ENCODE data around the gene CREBZF.
"Not testable (repeated sequence)": the region's sequence is repeated elsewhere in the genome, so short reads cannot be mapped to it uniquely, and the experiment has no call there.

CREBZF gene

DNA sequence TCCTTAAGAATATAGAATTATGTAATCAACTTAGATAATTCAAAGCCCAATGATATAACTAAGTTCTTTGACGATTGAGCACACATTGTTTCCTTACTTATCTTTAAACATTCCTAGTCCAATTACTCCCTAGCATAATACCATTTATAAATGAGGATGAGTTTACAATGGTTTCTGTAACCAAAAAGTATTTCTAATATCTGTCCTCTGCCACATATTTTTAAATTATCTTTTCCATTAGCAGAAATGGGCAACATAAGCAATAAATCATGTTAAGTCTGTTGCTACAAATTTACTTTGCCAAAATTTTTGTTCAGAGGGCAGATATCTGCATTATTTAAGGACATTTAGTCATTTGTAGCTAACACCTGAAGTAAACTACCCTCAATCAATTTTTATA, 6.7 kb downstream of the CREBZF start:
- no peak overlapping the region for H3K4me3 ChIP-seq (ENCODE audit: low read depth, low read length)
- no peak for DNase-seq (ENCODE audit: low read depth)
- TF ChIP-seq, protein P1, sequence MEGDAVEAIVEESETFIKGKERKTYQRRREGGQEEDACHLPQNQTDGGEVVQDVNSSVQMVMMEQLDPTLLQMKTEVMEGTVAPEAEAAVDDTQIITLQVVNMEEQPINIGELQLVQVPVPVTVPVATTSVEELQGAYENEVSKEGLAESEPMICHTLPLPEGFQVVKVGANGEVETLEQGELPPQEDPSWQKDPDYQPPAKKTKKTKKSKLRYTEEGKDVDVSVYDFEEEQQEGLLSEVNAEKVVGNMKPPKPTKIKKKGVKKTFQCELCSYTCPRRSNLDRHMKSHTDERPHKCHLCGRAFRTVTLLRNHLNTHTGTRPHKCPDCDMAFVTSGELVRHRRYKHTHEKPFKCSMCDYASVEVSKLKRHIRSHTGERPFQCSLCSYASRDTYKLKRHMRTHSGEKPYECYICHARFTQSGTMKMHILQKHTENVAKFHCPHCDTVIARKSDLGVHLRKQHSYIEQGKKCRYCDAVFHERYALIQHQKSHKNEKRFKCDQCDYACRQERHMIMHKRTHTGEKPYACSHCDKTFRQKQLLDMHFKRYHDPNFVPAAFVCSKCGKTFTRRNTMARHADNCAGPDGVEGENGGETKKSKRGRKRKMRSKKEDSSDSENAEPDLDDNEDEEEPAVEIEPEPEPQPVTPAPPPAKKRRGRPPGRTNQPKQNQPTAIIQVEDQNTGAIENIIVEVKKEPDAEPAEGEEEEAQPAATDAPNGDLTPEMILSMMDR (IDR thresholded peaks at IDR 0.05; ENCODE audit: control insufficient read depth, extremely low read depth, insufficient read depth): no peak

DNA sequence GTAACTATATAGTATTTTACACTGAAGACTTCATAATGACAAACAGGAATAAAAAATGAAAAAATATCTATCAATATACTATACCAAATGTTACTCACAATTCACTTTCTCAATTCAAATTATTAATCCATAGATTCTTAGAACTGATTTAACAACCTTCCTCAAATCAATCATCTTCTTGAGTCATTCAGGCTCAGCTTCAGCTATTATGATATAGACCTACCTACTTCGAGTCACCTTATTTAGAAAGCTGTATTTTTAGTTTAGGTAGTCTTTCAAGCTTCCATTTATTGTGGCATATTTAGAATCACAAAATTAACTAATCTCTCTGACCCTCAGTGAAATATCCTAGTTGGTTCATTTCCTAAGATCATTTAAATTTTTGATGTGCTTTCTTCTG, 8.2 kb downstream of the CREBZF start:
- TF ChIP-seq, protein P1 (IDR thresholded peaks at IDR 0.05; ENCODE audit: control insufficient read depth, extremely low read depth, insufficient read depth): no peak
- no peak for DNase-seq (ENCODE audit: low read depth)
- no peak overlapping the region for H3K4me3 ChIP-seq (ENCODE audit: low read depth, low read length)

DNA sequence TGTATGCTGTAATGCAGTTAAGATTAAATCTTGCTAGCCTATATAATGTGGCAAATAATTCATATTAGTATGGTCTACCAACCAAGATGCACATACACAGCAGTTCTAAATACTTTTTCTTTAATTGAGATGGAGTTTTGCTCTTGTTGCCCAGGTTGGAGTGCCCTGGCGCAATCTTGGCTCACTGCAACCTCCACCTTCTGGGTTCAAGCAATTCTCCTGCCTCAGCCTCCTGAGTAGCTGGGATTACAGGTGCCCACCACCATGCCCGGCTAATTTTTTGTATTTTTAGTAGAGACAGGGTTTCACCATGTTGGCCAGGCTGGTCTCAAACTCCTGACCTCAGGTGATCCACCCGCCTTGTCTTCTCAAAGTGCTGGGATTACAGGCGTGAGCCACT, 10.6 kb downstream of the CREBZF start:
- DNase-seq (ENCODE audit: low read depth); H3K4me3 ChIP-seq (ENCODE audit: low read depth, low read length): not testable (repeated sequence)

DNA sequence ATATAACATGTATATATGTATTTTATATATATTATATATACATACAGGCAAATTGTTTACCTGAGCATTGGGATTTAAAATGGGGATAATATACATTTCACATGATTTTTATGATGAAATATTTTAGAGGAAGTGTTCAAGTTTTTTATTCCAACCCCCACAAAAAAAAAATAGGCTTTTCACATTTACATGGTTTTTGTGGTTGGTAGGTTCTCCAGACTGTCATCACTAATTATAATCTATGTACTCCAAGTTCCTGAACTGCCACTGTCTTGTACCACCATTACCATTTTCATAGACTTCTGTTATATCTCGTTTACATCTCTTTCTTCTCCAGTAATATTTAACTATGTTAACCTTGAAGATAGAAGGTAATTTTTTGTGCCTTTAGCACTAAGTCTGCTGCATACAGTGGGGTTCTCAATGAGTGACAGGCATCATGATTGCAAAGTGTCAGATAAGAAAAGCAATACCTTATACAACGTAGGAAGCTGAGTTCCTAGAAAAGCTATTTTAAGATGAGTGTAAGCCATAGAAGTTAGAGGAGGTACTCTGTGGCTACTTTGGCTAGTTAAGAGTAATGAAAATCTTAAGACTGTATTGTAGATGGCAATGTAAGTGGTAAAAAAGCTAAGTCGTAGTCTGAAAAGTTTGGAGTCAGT, 12.0 kb downstream of the CREBZF start:
- DNase-seq (ENCODE audit: low read depth): no peak
- TF ChIP-seq, protein P1 (IDR thresholded peaks at IDR 0.05; ENCODE audit: control insufficient read depth, extremely low read depth, insufficient read depth): no peak
- no peak overlapping the region for H3K4me3 ChIP-seq (ENCODE audit: low read depth, low read length)

DNA sequence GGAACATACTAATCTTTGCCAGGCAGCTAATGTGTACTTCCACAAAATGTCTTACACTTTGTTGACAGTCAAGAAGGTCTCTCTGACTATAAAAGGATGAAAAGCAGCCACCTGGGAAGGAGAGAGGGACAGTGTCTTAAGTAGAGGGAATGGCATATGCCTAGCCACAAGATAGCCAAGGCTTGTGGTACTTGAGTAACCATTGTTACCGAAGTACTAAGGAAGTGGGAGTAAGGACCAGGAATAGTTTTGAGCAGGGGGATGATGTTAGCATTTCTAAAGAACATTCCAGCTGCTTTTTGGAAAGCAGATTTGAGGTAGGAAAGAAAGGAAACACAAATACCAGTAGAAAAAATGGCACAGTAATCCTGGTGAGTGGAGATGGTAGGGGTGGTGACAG, 13.8 kb downstream of the CREBZF start:
- TF ChIP-seq, protein P1 (IDR thresholded peaks at IDR 0.05; ENCODE audit: control insufficient read depth, extremely low read depth, insufficient read depth): no peak

DNA sequence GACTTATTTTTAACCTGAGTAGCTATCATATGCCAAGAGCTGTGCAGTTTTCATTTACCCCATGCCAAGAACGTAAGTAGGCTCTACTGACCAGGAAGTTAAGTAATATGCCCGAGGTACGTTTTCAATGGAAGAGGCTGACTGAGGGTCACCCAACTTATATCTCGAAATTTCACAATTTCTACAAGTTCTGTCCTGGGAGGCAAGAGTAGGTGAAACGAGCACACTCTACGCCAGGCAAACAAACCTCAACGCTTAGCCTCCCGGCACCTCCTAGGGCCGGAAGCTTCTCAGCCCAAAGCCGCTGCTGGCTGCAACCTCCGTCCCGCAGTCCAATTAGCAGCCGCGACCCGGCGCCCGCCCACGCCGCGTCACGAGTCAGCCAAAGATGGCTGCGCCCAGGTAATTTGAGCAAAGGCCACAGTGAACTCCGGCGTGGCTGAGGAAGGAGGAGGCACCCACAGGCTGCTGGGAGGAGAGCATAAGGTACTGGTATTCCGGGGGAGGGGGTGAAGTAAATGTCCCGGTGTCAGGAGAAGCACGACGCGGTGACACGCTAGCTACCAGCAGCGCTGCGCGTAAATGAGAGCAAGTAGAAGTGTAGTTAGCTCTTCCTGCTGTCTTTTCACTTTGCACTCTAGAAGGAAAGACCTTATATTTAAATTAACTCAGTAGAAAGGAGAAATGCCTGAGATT, 17.2 kb downstream of the CREBZF start, which contains the start of gene TMEM126A:
TSS of gene TMEM126A (plus strand) at position 364 of the 696 bp plus-strand sequence. CDS start 2,289 bp downstream, outside the sequence.
- peak within 1 kb of the TSS; percentile 68 for H3K4me3 ChIP-seq (ENCODE audit: low read depth, low read length)
- TF ChIP-seq, protein P1 (IDR thresholded peaks at IDR 0.05; ENCODE audit: control insufficient read depth, extremely low read depth, insufficient read depth): no peak
- peak; percentile 79 for DNase-seq (ENCODE audit: low read depth)

More for the DNA sequence above, 13.8 kb downstream of the CREBZF start:
- no peak for DNase-seq (ENCODE audit: low read depth)
- H3K4me3 ChIP-seq (ENCODE audit: low read depth, low read length): no peak overlapping the region

DNA sequence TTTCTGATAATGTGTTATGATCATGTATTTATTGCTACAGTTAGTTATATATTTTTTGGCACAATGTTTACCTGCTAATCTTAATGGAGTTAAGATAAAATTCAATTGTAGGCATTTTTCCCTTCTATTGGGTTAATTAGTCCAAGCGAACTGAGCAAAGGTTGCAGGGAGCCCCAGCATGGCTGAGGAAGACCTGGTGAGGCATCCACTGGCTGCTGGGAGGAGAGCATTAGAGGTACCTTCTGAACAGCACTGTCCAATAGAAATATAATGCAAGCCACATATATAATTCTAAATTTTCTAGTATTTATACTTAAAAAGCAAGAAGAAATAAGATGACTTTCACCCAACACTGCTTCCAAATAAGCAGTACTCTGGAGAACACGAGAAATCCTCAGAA, 17.9 kb downstream of the CREBZF start:
- H3K4me3 ChIP-seq (ENCODE audit: low read depth, low read length): peak overlapping the region; percentile 68
- DNase-seq (ENCODE audit: low read depth): no peak
- TF ChIP-seq, protein P1 (IDR thresholded peaks at IDR 0.05; ENCODE audit: control insufficient read depth, extremely low read depth, insufficient read depth): no peak

All from LNCaP clone FGC (cell line).